ENCODE data around the gene LDLRAP1.

The LDLRAP1 gene

GRCh38 chr1:25610822-25611630 is 67.6 kb downstream of the LDLRAP1 start:
- DNase-seq, result peak; percentile 37

- no peak for DNase-seq
These were observed 68.4 kb downstream of the LDLRAP1 start for GRCh38 chr1:25611843-25612242.

GRCh38 chr1:25612421-25612820 is 69.0 kb downstream of the LDLRAP1 start:
- DNase-seq, result no peak

GRCh38 chr1:25613091-25613490 is 69.7 kb downstream of the LDLRAP1 start:
- DNase-seq, result no peak

GRCh38 chr1:25614501-25615171 is 71.2 kb downstream of the LDLRAP1 start:
- no peak for DNase-seq

GRCh38 chr1:25615172-25615541 is 71.8 kb downstream of the LDLRAP1 start:
- DNase-seq, result no peak

DNA sequence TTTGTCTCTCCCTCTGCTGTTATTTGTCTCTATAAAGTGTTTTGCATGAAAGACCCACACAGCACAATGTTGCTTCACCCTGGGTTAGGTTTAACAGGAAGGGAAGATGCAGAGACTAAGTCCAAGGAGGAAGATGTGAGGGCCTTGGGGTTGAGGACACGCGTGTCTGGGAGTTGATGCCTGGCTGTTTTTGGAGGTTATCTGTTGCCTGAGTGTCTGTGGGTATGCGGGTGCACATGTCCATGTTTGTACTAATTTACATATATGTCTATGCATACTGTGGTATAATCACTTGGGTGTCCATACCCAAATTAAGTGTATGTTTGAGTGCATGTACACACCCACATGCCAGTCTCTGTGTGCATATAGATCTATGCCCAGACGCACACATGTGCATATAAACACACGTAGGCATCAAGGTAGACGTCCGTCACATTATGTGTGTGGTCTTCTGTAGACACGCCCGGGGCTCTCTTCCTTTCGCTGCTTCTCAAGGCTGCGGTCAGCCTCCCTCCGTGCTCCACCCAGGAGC is 72.2 kb downstream of the LDLRAP1 start:
- no peak for DNase-seq

- DNase-seq, result peak; percentile 79
These were observed 72.9 kb downstream of the LDLRAP1 start, which contains the start of gene MAN1C1 for GRCh38 chr1:25616095-25616986. Gene MAN1C1 (plus strand): TSS chr1:25616791. CDS start chr1:25617798, 1,007 bp downstream.

DNA sequence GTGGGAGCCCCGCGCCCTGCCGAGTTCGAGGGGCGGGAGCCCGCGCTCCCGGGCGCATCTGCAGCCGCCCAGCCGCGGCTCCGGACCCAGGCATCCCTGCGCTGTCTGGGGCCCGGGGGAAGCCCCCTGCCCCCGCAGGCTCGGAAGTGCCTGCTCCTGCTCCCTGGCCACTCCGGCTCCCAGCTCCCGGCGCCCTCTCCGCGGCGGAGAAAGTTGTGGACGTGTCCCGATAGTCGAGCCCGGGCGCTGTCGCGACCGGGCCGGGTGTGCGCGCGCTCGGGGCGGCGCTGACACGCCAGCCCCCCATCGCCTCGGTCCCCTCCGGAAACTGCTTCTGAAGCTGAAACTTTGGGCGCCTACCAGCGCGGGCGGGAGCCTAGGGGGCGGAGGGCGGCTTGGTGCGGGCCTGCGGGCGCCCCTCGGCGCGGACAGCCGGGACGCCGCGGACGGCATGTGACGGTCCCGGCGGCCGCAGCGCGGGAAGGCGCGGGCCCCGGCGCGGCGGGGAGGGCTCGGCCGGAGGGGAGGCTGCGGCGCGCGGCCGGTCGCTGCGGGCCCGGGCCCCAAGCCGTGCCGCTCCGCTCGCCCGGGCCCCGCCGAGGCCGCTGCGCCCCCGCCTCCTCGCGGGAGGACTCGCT is 73.7 kb downstream of the LDLRAP1 start:
- DNase-seq, result no peak

DNA sequence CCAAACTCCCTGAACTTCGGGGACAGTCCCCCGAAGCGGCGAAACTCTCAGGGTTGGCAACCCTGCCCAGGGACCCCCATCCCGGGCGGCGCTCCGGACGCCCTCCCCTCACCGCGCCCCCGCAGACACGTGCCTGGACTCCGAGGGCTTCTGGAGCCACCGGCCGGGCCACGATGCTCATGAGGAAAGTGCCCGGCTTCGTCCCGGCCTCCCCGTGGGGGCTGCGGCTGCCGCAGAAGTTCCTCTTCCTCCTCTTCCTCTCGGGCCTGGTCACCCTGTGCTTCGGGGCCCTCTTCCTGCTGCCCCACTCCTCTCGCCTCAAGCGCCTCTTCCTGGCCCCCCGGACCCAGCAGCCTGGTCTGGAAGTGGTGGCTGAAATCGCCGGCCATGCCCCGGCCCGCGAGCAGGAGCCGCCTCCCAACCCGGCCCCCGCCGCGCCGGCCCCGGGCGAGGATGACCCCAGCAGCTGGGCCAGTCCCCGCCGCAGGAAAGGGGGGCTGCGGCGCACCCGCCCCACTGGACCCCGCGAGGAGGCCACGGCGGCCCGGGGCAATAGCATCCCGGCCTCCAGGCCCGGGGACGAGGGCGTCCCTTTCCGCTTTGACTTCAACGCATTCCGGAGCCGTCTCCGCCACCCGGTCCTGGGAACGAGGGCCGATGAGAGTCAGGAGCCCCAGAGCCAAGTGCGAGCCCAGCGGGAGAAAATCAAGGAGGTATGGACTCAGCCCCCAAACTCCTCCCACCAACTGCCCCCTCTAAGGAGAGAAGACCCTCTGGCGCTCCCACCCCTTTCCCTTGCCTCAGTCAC is 74.4 kb downstream of the LDLRAP1 start:
- DNase-seq, result no peak

GRCh38 chr1:25618433-25618808 is 75.0 kb downstream of the LDLRAP1 start:
- no peak for DNase-seq
